NCI-H1092 (cell line): Measurements from ENCODE around the gene SPTA1.

Source experiments
- DNase-seq: peaks from one replicate; lab custom pipeline; 2025; lab: John Stamatoyannopoulos, UW

SPTA1 gene

DNA sequence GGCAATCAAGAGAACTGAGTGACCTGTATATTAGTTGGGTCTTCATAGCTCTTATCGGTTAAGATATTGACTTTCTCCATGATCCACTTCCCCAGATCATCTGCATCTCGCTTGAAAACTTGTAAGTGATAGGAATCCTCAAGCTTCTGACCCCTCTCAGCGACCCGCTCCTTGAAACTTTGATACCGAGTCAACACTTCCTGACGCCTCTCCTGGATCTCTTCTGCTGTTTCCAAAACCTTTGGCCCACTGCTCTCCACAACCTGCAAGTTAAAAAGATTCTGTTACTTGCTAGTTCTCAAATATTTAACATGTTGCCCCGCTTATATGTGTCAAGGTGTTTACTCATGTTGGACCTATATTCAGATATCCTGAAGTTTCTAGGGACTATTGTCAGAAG, 1.4 kb downstream of the SPTA1 start:
- no peak for DNase-seq

DNA sequence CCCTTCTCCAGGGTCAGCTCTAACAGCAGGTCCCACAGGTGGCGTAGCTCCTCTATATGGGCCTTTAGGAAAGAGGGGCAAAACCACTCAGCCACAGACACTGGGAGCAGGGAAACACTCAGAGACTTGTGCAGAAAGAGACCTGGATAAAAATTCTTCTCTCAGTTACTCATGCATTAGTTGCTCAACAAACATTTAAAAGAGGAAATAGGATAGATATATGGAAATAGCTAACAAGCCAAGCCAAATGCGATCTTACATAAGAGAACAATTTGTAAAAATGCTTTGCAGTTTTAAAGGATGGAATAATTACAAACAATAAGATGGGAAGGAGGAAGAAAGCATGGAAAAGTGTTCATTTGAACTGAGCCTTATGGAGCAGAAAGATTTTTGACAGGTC, 4.9 kb downstream of the SPTA1 start:
- DNase-seq = no peak

DNA sequence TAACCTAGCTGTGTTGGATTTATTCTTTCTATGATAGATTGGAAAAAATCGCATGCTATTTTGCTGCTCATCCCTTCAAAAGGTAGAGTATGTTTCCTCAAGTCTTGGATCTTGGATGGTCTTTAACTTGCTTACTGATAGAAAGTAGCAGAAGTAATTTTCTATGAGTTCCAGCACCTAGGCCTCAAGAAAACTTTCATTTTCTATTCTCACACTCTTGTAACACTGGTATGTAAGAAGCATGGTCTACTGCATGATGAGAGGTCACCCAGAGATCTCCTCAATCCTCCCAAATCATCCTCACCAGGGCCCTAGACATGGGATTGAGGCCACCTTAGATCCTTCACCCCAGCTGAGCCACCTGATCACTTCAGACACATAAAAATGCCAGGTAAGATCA, 7.2 kb downstream of the SPTA1 start:
- DNase-seq = no peak

DNA sequence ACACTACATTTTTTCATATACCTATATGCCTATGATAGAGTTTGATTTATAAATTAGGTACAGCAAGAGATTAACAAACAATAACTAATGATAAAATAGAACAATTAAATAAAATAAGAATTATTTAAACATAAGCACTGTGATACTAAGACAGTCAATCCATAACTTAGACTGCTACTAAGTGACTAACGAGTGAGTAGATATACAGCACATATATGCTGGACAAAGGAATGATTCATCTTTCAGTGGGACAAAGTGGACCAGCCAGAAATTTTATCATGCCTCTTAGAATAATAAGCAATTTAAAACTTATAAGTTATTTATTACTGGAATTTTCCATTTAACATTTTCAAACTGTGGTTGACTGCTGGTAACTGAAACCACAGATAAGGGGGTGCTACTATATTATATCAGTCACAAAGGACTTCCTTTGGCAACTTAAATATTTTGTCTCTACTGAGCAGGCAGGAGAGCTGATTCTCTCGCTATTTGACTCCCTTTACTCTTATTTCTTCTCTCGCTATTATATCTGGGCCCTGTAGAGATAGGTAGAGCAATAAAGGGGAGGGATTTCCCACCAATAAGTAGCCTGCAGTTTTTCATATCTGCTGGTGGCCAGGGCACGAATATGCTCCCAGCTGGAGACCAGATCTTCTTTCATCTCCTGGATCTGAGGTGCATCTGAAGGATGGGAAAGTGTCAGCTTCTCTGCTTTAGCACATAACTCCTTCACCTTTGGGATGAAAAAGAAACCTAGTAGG, 10.8 kb downstream of the SPTA1 start:
- no peak for DNase-seq

DNA sequence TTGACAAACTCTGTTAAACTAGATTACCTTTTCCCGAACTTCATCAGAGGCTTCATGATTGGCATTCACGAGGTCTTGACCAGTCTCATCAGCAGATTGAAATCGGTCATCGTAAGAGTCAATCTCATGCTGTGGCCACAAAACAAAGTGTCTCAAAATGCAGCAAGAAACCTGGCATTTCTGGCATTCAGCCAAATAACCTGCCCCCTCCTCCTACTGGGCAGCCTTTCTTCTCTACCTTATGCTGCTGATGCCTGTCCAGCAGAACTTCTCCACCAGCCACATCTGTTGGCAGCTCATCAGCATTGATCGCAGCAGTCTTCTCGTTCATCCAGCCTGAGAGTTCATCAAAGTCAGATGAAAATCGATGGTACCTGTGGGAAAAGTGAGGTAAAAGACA, 12.2 kb downstream of the SPTA1 start:
- DNase-seq = no peak

DNA sequence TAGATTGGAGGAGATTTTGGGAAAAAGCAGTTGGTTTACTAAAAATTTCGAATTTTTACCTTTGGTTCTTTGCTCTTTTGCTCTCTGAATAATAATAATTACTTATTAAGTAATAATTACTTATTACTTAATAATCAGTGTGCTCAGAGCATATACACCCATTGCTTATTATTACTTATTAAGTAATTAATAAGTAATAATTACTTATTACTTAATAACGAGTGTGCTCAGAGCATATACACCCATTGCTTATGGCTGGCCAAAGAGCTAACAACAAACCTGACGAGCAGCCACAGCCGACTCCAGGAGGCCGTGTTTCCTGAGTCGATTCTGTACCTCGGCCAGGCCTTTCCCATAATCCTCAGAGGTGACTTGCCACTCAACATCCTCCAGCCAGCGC, 20.5 kb downstream of the SPTA1 start:
- no peak for DNase-seq

DNA sequence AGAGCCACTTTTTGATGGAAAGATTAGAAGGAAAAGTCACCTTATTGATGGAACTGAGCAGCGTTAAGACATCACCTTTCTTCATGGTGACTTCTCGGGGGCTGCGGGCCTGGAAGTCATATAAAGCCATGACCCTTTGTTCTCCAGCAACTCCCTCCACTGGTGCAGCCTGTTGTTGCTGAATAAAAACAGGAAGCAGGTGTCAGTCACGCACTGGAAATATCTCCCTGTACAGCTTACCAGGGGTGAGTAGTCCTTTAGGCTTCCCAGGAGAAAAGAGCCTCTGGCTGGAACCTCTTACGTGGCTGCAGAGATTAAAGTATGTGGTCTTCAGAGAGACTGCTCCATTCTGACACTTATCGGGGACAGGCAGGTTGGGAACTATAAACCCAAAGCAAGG, 31.9 kb downstream of the SPTA1 start:
- no peak for DNase-seq

DNA sequence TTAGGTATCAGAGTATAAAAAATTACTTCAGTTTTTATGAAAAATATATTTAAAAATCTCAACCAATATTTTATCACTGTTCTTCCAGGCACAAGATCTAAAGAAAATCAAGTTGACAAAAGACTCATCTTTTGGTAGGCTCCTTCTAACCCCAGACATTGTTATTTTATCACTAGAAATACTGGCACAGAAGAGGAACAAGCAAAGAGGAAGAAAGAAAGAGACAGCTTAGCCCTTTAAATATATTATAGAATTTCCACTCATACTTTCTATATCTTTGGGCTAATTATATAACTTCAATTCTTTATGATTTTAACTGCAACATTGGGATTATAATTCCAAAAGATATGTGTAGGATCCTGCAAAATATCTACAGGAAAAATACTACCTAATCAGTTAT, 32.4 kb downstream of the SPTA1 start:
- DNase-seq = no peak

DNA sequence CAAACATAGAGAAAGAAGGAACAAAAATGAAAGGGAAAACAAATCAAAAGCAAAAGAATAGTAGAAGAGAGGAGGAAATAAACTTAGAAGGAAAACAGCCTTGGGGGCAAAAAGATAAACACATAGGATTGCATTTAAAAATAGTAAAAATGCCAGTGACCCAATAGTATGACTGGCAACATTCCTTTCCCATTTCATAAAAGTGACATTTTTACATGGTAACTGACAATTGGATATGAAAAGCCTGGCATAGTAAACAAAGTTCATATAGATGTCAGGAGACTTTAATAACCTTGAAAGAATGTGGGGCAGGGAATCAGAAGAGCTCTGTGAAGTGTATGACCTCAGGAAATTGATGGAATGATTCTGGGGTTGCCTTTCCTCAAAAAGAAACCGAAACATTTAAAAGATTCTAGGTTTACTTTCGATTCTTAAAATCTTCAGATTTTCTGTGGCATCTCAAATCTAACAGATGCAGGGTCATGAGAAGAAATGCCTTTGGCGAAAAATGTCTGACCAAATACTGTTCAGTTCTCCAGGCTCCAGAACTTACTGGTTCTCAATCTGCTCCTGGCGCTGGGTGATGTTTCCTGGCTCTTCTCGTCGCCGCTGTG, 33.7 kb downstream of the SPTA1 start:
- DNase-seq = no peak

DNA sequence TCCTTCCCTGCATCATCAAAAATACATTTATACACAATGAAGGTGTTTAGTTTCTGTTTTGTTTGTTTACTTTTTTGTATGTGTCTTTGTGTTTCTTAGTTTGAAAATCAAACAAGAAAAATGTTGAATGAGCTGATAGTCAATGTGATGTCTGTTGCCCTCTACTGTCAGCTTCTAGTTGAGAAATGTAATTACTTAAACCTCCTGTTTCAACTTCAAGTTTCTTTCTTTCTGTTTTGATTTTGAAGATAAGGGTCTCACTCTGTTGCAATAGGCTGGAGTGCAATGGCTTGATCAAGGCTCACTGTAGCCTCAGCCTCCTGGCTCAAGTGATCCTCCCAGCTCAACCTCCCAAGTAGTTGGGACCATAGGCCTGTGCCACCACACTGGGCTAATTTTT, 37.5 kb downstream of the SPTA1 start:
- no peak for DNase-seq

DNA sequence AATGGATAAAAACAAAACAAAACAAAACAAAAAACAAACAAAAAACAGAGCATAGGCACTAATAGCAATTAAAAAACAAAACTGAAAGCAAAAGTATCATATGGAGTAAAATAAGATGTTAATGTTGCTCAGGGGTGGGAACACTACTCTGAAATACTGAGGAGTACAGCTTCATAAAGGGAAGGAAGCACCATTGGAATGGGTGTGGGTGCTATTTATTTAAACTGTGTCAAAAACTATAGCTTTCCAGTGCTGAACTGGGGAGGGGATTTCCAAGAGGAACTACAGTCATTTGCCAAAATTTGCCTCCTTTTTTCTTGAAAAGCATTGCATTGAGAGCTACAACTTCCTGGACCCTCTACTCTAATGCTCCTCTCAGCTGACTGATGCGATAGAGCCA, 40.0 kb downstream of the SPTA1 start:
- no peak for DNase-seq

DNA sequence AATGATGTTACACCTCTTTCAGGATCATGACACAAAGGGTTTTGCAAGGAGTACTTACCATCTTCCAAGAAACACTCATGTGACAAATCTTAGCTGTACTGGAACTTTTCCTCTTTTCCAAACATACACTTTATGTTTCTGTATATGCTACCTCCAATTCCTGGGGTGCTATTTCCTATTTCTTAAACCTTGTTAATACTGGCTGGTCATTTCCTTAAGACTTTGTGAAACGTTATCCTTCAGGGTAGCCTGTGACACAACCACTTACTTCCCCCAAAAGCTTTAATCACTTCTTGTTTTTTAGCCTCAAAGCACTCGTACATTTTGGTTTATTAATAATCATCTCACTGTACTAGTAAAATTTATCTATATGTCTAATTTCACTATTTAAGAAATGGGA, 42.1 kb downstream of the SPTA1 start:
- no peak for DNase-seq

DNA sequence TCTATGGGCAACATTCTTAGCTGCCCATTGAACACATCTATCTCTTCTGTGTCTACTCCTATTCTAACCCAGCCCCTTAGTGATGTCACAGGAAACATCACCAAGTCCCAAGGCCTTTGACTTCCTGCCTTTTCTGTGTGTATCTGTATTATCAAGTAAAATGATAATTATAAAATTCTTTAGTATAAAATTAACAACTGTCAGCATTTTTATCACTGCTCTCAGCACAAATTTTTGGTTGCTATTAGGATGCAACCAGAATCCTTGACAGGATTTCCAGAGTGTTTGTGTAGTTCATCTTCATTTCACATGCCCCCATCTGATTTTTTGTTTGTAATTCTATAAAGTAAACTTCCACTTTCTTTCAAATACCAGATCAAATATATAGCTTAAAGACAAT, 47.6 kb downstream of the SPTA1 start:
- no peak for DNase-seq

DNA sequence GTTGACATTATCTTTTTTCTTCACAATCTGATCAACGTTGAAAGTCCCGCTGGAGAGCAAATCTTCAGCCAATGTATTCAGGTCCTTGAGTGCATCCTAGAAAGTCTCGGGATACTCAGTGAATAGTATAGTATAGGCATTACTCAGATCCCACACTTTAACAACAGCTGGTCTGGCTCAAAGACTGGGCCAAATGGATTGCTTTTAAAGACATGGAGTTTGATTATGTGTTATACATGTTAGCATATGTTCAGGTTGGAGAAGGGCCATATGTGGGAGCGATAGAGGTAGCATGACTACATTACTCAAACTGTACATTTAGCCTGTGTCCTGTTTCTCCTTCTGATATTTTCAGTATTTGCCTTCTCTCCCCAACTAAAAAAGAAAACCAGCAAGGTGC, 48.4 kb downstream of the SPTA1 start:
- no peak for DNase-seq

DNA sequence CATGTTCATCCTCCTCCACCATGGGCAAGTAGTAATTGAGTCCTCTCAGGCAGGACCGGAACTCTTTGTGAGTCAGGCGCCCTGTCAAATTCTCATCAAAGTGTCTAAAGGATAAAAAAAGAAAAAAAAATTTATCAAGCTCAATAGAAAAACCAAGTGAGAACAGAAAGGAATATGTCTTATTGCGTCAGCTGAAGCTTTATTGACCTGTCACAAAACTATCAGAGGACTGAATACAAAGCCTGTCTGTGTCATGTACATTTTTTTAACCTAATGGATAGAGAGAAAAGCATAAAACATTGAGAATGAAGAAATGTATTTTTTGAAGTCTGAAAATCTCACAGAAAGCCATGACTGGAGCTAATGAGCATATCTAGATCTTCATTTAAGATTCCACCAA, 72.8 kb downstream of the SPTA1 start:
- DNase-seq = no peak

DNA sequence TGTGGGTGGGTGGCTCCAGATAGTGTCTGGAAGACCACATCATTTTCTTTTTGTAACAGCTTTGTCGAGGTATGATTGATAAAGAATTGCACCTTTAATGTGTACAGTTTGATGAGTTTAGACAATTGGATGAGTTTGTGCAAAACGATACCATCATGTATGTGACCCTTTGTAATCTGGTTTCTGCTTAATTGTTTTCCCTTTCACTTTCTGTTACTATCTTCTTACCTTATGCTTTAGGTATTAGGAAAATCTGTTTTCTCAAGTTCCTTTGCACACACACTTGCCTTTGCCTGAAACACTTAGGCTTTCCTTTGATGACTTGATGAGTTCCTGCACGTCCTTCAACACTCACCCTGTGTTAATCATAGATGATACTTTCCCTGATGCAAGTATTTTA, 74.6 kb downstream of the SPTA1 start:
- DNase-seq = no peak

DNA sequence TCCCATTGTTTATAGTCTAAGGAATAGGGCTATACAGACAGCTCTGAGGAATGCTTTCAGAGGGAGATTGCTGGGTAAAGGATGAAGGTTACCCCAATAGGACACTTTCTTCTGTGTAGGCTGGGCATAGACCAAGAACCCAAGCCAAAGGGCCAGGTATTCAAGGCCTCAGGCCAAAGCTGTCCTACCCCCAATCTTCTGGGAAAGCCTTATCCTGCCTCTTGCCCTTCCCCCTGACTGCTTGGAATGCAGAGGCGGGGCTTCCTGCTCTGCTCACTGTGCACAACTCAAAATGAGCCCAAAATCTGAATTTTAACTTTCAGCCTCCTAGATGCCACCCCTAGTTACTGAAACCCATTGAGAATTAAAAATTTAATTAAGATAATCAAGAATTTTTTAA, 79.2 kb downstream of the SPTA1 start:
- no peak for DNase-seq

DNA sequence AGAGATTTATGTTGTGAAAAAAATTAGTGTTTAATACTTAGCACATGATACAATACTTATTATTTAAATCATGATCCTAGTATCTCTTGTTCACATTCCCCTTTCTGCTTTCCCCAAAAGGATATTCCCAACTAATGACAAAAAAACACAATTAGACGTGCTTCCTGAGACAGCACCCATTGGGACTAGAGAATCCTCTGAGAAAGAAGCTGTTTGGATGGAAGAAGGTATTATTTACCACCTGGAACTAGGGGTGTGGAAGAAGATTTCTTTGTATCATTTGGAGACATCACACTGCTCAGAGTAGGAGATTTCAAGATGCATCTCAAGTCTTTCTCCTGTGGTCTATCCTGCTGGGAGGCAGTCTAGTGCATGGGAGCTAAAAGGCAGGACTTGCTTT, 81.5 kb downstream of the SPTA1 start, which contains the start of gene OR10Z1:
OR10Z1 (plus strand) TSS at position 301 of the 400 bp plus-strand sequence. CDS start 1,171 bp downstream, outside the sequence.
- DNase-seq = no peak

DNA sequence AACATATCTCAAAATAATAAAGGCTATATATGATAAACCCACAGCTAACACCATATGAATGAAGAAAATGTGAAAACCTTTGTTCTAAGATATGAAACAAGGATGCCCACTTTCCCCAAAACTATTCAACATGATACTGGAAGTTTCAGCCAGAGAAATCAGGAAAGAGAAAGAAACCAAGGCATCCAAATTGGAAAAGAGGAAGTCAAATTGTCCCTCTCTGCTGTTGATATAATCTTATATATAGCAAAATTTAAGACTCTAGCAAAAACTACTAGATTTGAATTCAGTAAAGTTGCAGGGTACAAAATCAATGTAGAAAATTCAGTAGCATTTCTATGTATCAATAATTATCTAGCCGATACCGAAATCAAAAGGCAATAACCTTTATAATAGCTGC, 85.8 kb downstream of the SPTA1 start:
- DNase-seq = no peak

DNA sequence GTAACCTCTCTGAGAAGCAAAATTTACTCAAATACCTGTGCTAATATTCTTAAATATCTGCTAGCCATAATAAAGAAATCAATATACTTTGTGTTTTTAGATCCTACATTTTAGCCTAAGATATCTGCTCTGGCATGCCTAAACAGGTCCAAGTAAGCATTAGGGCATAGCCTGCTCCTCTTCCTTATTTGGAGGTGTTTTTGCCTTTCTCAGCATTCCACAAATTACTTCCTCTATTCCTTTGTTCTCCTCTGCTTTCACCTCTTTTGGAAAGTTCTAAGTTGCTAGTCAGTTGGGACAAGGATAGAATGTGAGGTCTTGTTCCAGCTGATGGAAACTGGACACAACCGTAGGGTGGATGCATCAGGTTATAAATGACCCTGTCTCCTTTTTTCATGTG, 99.6 kb downstream of the SPTA1 start:
- no peak for DNase-seq

DNA sequence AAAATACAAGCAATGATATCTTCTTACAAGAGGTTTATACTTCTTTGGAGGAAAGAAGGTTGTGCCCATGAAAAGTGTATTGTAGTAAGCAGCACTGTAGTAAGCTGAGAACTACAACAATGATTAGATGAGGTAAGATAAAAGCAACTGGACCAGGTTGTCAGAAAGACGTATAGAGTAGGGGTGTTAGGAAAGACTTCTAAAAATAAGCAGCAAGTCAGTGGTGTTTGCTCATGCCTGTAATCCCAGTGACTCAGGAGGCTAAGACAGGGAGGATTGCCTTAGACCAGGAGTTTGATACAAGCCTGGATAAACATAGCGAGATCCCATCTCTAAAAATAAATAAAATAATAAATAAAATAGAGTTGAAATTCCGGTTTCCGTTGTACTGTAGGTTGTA, 102.6 kb downstream of the SPTA1 start:
- no peak for DNase-seq

DNA sequence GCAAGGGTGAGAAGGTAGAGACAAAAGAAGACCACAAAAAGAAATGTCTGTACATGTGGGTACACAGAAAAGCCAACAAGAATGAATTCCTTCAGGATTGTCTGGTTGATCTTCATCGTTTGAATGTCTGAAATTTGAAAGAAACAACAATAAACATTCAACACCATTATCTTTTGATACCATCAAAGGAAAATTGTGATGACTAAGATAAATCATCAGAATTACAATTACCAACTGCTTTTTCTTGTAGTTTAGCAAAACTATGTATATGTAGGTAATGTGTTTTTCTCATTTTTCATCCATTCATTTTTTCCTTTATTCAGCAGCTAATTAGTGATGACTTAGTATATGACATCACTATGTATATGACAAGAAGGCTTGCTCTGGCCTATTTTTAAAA, 106.8 kb downstream of the SPTA1 start, which contains the start of gene OR10X1:
OR10X1 (minus strand) TSS at position 167 of the 400 bp plus-strand sequence; CDS start at position 167, 0 bp downstream.
- DNase-seq = no peak

DNA sequence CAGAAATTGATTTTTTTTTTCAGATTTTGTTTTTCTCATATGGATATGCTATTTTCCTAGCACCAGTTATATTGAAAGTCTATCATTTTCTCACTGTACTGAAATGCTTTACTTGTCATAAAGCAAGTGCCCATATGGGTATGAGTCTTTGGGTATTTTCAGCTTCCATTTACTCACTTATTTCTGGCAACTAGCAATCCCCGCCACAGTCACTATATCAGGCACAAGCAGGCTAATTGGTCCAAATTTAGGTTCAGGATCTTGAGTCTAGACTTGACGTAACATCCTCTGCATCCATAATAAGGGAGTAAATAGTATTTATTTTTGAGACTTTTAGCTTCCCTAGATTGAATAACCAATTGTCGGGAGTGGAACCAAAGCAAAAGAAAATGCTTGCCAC, 109.0 kb downstream of the SPTA1 start:
- DNase-seq = no peak

DNA sequence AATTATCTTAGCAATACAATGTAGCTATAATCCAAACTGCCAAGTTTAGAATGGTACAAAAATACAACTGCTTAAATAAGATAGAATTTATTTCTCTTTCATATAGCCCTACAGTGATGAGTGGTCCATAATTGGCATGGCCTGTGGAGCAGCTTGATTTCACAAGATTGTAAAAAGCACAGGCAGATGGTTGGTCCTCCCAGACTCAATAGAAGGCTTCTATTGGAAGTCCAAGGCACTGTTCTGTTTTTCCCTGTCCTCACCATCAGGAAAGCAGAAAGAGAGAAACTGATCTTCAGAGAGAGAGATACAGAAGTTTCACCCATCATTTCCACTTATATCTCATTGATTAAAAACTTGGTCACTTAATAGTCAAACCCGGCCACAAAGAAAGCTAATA, 114.3 kb downstream of the SPTA1 start:
- DNase-seq = no peak
